Tibial nerve (tissue), 4 donors: ENCODE results near the gene DNAJC1.

Experiments used
- CTCF ChIP-seq, 5 experiments: fragments of 200-600 bp in 3 of 5; fragments of 450-650 bp in 2 of 5; sonication (generic) in 3 of 5; IDR thresholded peaks; one replicate each; pipeline ENCODE4 v1.5.1; 2016 to 2019; ENCODE audit warnings: antibody characterized with exemption in 5 of 5, mild to moderate bottlenecking in 3 of 5, moderate library complexity in 2 of 5
- EP300 ChIP-seq, 2 donors: sonication (generic); formaldehyde crosslinking; IDR thresholded peaks; one replicate each; pipeline ENCODE4 v1.6.1; 2017; ENCODE audit warnings: antibody characterized with exemption in 2 of 2, mild to moderate bottlenecking in 1 of 2
- POLR2A ChIP-seq, 2 donors: fragments of 450-650 bp; IDR thresholded peaks; one replicate each; pipeline ENCODE4 v1.6.1; 2017; ENCODE audit warnings: antibody characterized with exemption in 2 of 2, mild to moderate bottlenecking in 2 of 2, moderate library complexity in 2 of 2

GRCh38 chr10:21827308-21827707 lies 176.2 kb downstream of the DNAJC1 start:
- TF ChIP-seq CTCF (IDR thresholded peaks at IDR 0.05) (no peak), POLR2A (IDR thresholded peaks at IDR 0.05) (no peak), EP300 (IDR thresholded peaks at IDR 0.05) (no peak)
